Right renal cortex interstitium (tissue), 3 donors: ENCODE data around the gene DLX5. TPM values are rescaled to one million over a fixed set of nuclear protein-coding genes. Genes with fewer than 3 reads are reported as not detected.
"Not testable (repeated sequence)": the region's sequence is repeated elsewhere in the genome, so short reads cannot be mapped to it uniquely, and the experiment has no call there.

Source experiments
- DNase-seq, 3 donors: peaks; one replicate each; pipeline ENCODE4 v3.0.0-alpha.2; 2013; ENCODE audit warnings: low read depth in 3 of 3, low spot score in 2 of 3
- polyA plus RNA-seq, 3 donors: library from polyadenylated mRNA; unstranded; fragments of 120-200 nt; gene quantifications; one replicate each; pipeline ENCODE4 v1.2.1, GENCODE V29; 2013; ENCODE audit not compliant: insufficient read length in 3 of 3

Gene DLX5
- polyA plus RNA-seq, result under 1 TPM in 2 of 3 donors, not detected in 1; 0.08 to 0.15 TPM

- DNase-seq, result no peak
These were observed at the start of gene DLX5 for GRCh38 chr7:97024209-97025129. Gene DLX5, minus strand, starts transcription at chr7:97024831. Its CDS starts 208 bp downstream, at chr7:97024623.

DNA sequence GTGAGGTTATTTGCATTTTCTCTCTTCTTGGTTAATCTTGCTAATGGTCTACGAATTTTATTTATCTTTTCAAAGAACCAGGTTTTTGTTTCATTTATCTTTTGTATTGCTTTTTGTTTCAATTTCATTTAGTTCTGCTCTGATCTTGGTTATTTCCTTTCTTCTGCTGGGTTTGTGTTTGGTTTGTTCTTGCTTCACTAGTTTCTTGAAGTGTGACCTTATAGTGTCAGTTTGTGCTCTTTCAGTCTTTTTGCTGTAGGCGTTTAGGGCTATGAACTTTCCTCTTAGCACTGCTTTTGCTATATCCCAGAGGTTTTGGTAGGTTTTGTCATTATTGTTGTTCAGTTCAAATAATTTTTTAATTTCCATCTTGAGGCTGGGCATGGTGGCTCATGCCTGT, 47.4 kb upstream of the DLX5 start:
- not testable (repeated sequence) for DNase-seq

GRCh38 chr7:97064972-97065587, 40.4 kb upstream of the DLX5 start:
- peak; percentile 5 to 21 (median 7) for DNase-seq

DNA sequence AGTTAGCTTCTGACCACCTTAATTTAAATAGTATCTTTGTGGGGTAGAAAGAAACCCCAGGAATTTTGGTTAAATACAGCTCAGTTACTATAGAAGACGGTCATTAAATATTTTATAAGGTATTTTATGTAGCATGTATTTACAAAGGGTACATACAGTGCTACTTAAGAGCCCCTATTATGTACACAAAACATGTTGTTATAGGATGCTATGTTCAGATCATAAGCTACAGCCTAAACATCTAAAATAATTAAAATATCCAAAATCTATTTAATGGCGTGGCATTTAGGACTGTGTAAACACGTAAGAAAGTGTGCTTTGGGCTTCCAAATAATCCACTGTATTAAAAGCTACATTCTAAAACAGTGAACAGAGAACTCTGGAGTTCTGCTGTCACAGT, 39.4 kb upstream of the DLX5 start:
- DNase-seq, result no peak

DNA sequence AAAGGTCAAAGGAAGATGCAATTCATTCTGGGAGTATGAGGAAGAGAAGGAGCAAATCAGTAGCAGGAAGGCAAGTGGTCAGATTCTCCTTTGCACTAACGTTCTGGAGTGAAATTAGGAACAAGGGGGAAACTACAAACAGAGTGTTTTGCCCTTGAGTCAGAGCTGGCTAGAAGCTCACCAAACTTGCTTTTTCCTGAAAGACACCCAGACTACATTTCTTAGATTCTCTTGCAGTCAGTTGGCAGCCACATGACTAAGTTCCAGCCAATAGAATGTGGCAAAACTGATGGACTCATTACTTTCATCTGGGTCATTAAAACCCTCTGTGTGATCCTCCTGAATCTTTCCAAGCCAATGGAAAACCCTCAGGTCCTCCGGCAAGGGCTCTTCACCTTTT, 18.6 kb upstream of the DLX5 start:
- no peak for DNase-seq

- DNase-seq, result no peak
These were observed 14.9 kb upstream of the DLX5 start for GRCh38 chr7:97039374-97040065.

DNA sequence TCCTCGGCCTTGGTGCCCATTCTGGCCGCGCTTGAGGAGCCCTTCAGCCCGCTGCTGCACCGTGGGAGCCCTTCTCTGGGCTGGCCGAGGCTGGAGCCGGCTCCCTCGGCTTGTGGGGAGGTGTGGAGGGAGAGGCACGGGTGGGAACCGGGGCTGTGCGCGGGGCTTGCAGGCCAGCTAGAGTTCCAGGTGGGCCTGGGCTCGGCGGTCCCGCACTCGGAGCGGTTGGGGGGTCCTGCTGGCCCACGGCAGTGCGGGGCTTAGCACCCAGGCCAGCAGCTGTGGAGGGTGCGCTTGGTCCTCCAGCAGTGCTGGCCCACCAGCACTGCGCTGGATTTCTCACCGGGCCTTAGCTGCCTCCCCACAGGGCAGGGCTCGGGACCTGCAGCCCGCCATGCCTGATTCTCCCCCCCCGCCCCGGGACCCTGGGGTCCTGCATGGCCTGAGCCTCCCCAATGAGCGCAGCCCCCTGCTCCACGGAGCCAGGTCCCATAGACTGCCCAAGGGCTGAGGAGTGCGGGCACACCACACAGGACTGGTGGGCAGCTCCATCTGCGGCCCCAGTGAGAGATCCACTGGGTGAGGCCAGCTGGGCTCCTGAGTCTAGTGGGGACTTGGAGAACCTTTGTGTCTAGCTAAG, 9.7 kb upstream of the DLX5 start:
- DNase-seq, result not testable (repeated sequence)

DNA sequence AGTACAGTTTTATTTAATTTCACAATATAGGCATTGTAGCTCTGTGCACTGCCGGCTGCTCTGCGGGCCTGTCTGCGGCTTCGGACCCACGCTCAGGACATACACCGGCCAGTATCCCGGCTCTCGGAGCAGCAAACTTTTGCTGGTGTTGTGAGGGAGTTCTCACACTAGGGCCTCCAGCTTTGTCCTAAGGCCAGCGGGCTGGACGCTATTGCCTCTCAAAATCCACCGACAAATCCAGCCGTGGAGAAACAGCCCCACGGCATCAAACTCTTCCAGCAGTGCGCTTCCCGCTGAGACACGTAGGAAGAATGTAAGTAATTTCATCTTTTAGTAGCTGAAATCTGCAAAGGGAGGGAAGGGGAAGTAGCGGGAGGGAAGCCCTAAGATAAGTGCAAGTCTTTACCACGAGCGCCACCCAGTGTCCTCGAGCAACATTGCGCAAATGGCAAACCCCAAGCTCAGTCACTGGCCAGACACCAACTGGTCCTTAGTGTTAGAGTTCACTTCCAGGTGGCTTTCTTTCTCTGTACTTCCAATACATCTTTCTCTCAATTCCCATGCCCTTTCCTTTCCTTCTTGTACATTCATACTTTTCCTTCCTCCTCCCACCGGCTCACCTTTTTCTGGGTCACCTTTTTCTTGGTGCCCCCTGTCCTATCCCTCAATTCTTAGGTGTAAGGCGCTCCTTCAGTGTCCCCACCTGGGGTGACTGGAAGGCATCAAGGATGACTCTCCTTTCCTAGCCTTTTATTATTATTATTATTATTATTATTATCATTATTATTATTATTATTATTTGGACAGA, 3.0 kb upstream of the DLX5 start:
- DNase-seq, result peak in 2 of 3 donors; percentile 54 to 67

GRCh38 chr7:97026715-97027426, 2.2 kb upstream of the DLX5 start:
- DNase-seq, result no peak

- DNase-seq, result no peak
These were observed 1.5 kb upstream of the DLX5 start for GRCh38 chr7:97025983-97026714.

DNA sequence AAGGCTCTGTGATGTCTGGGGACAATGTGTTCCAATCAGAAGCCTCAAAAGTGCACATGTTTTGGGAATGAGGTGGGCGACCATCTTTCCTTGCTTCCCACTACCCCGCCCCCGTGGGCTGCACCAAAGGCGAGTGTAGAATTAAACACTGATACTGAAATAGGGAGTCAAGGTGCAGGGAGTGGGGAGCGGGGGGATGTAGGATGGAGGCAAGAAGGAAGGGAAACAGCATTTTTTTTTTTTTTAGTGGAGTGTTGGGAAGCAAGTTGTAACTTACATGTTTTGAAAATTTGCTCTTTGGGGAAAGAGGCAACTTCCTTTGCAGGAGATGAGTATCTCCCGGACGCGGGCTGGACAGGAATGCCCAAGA, 484 bp upstream of the DLX5 start:
- DNase-seq, result no peak

DNA sequence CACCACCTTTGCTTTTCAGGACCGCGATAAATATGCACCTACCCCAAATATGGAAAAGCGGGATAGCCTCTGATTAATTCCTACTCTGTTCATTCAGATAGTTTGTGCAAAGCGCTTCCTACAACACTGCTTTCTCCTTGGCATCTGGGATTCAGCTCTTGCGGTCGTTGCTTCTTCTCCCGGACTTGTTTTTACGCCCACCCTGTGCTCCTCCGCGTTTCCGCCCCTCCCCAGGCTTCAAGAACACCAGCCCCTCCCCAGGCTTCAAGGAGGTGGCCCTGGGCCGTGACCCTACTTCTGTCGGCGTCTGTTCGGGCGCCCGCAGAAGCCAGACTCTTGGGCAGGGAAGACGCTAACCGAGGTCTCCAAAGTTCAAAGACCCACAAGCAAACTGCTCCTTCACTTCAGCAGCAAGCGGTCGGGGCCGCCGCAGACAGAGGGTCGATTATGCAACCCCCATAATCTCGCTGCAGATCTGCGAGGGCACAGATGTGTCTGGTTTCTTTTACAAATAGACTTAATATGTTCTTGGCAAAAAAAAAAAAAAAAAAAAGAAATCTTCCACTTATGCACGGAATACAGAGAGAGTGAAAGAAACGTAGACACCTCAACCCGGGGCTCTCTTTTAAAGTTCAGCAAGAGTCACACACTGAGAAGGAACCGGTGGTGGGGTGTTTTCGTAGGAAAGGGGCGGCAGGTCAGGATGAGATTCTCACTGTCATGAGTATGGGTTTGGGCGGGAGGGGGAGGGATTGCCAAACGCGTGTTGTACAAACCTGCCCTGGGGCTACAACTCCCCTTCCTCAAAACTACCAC, 1.9 kb downstream of the DLX5 start:
- DNase-seq, result no peak

DNA sequence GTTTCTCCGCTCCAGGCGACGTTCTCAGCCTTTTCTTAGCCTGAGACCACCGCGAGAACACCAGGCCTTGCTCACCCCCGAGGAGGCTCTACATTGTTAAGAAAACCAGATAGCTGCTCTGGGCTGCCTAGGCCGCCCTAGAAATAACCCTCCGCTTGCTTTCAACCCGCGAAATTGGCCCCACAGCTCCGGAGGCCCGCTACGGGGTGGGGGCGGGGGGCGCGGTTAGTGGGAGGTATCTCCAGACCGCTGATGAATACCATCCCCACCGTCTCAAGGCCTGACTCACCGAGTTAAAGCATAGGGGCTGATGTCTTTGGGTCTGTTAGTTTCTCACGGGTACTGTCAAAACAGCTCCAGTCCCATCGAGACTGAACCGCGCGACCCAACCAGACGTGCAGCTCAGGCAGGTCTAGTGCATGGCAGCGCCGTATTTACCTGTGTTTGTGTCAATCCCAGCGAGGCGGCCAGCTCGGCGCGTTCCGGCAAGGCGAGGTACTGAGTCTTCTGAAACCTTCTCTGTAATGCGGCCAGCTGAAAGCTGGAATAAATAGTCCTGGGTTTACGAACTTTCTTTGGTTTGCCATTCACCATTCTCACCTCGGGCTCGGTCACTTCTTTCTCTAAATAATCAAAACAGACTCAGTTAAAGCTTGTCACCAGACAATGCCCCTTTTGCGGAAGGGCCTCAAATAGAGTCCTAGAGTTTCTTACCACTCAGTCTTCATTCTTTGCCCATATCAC, 2.7 kb downstream of the DLX5 start:
- no peak for DNase-seq

DNA sequence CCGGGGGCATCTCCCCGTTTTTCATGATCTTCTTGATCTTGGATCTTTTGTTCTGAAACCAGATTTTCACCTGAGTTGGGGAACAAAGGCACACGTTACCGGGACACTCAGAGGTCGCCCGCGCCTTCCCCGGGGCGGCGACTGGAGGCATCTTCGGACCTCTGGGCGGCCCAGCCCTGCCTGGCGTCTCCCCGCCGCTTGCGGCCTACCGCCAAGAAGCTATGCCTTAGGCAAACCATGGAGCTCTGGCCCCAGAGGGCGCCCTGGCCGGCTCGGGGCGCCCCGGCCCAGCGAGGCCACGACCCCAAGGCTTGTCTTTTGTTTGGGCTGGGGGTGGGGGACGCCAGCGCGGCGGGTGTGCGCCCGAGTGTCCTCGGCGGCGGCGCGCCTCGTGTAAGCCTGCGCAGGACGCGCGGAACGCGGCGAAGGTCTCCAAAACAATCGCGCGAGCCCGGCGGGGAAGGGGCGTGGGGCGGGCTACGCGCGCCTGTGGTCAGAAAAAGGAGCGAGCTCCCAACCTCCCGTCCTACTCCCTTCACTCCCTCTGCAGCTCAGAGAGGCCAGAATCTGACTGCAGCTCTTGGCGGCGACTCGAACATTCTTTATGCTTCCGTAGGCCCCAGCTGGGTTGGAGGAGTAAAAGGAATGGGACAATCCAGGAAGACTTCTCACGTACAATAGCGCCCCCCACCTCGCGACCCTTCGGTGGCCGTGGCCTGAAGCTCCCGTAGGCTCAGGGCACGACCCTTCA, 3.5 kb downstream of the DLX5 start:
- DNase-seq, result no peak

DNA sequence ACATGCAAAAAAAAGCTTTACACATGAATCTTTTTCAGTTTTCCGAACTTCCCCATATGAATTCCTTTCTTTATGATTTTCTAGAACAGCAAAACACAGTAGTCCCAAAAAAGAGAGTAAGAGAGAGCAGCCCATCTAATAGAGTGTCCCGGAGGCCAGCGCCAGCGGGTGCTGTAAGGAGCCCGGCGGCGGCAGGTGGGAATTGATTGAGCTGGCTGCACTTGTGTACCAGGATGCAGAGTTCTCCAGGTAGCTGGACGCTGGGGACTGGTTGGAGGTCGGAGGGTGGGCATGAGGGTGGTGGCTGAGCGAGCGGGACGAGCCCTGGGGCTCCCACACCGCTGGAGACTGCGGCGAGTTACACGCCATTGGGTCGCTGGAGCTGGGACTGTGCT, 4.0 kb downstream of the DLX5 start:
- DNase-seq, result no peak

GRCh38 chr7:97019710-97020225, 4.9 kb downstream of the DLX5 start:
- no peak for DNase-seq
